MM.1S (cell line): ENCODE measurements around the gene SHISA9.

ENCODE experiments used
- DNase-seq: peaks from one replicate; pipeline ENCODE4 v3.0.0-alpha.2; 2015
- H2AFZ ChIP-seq: fragments of 300-600 bp; sonication (generic); 2 replicates; pipeline ENCODE4 v1.6.0; 2016; ENCODE audit warnings: antibody characterized with exemption, low read length
- H3F3A ChIP-seq: fragments of 300-600 bp; sonication (generic); 2 replicates; pipeline ENCODE4 v1.6.1; 2016; ENCODE audit warnings: mild to moderate bottlenecking, antibody characterized with exemption, low read length, moderate library complexity, mixed read lengths; ENCODE audit not compliant: insufficient read depth
- H3K27ac ChIP-seq: fragments of 300-600 bp; sonication (generic); 2 replicates; pipeline ENCODE4 v1.5.1; 2016; ENCODE audit warnings: mild to moderate bottlenecking, low read length
- H3K27me3 ChIP-seq: fragments of 300-600 bp; sonication (generic); replicated peaks from 2 replicates; pipeline ENCODE4 v1.6.0; 2016; ENCODE audit warnings: low read length; ENCODE audit not compliant: insufficient read depth
- H3K36me3 ChIP-seq: fragments of 300-600 bp; sonication (generic); replicated peaks from 2 replicates; pipeline ENCODE4 v1.6.1; 2016; ENCODE audit warnings: mild to moderate bottlenecking, low read length, mixed read lengths; ENCODE audit not compliant: insufficient read depth
- H3K4me1 ChIP-seq: fragments of 300-600 bp; sonication (generic); 2 replicates; pipeline ENCODE4 v1.6.1; 2016; ENCODE audit warnings: low read length, mixed read lengths
- H3K4me2 ChIP-seq: fragments of 300-600 bp; sonication (generic); 2 replicates; pipeline ENCODE4 v1.6.0; 2016; ENCODE audit warnings: low read depth, low read length
- H3K4me3 ChIP-seq: fragments of 300-600 bp; sonication (generic); 2 replicates; pipeline ENCODE4 v1.5.1; 2016; ENCODE audit warnings: low read length, mixed read lengths
- H3K79me2 ChIP-seq: fragments of 300-600 bp; sonication (generic); 2 replicates; pipeline ENCODE4 v1.6.1; 2016; ENCODE audit warnings: mixed run types, low read length, mixed read lengths
- H3K9ac ChIP-seq: fragments of 300-600 bp; sonication (generic); 2 replicates; pipeline ENCODE4 v1.6.1; 2016; ENCODE audit warnings: low read length, mixed read lengths
- H3K9me2 ChIP-seq: fragments of 300-600 bp; sonication (generic); replicated peaks from 2 replicates; pipeline ENCODE4 v1.6.1; 2016; ENCODE audit warnings: mild to moderate bottlenecking, low read length, mixed read lengths; ENCODE audit not compliant: insufficient read depth
- H3K9me3 ChIP-seq: fragments of 300-600 bp; sonication (generic); replicated peaks from 2 replicates; pipeline ENCODE4 v1.6.1; 2016; ENCODE audit warnings: mild to moderate bottlenecking, low read length, mixed read lengths; ENCODE audit not compliant: insufficient read depth
- H4K20me1 ChIP-seq: fragments of 300-600 bp; sonication (generic); 2 replicates; pipeline ENCODE4 v1.6.1; 2016; ENCODE audit warnings: mild to moderate bottlenecking, low read length, moderate library complexity, mixed read lengths; ENCODE audit not compliant: insufficient read depth
- EZH2 ChIP-seq: fragments of 300-600 bp; sonication (generic); optimal IDR thresholded peaks from 2 replicates; pipeline ENCODE3; 2017; ENCODE audit warnings: low read depth, mild to moderate bottlenecking, antibody characterized with exemption, low read length, mixed read lengths
- EZH2phosphoT487 ChIP-seq: fragments of 300-600 bp; sonication (generic); IDR thresholded peaks from 2 replicates; pipeline ENCODE4 v1.6.1; 2018; ENCODE audit warnings: antibody characterized with exemption, low read length
- TF ChIP-seq, protein P1 (sequence below): fragments of 300-600 bp; sonication (generic); IDR thresholded peaks from 2 replicates; pipeline ENCODE4 v1.5.1; 2016; ENCODE audit warnings: antibody characterized with exemption, low read length, mixed read lengths

The SHISA9 gene

GRCh38 chr16:12951392-12951791 lies 50.0 kb downstream of the SHISA9 start:
- H3K27ac ChIP-seq, result no peak overlapping the region
- no peak overlapping the region for H3K9ac ChIP-seq
- H3K4me3 ChIP-seq, result no peak overlapping the region

DNA sequence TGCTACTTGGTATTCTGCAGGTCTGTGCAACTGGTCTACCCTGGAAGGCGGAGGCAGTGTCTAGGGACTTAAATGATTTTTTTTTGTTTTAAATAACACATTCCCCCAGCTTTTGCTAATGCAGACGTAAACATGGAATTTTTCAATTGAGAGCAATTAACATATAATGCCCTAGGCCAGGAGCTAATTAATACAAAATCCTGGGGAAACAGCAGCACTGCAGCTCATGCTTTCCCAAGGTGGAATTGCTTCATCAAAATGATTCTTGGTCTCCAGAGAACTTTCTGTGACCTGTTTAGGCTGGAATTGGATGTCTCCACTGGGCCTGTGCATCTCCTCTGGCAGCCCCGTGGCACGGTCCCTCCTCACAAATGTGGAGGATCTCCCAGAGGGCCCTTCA lies 50.6 kb downstream of the SHISA9 start:
- no peak for DNase-seq
- Histone ChIP-seq H3K4me3 (no peak overlapping the region), H2AFZ (no peak overlapping the region), H3K4me1 (no peaks in the 10 kb centered on the region), H3K36me3 (no peaks in the 10 kb centered on the region), H3K27ac (no peak overlapping the region), H3K79me2 (no peaks in the 10 kb centered on the region), H3F3A (no peaks in the 10 kb centered on the region), H3K9me3 (no peaks in the 10 kb centered on the region), H3K9me2 (no peaks in the 10 kb centered on the region), H3K9ac (no peak overlapping the region), H3K27me3 (no peaks in the 10 kb centered on the region), H3K4me2 (no peak overlapping the region), H4K20me1 (no peaks in the 10 kb centered on the region)
- no peak for TF ChIP-seq EZH2phosphoT487
- TF ChIP-seq, protein P1, sequence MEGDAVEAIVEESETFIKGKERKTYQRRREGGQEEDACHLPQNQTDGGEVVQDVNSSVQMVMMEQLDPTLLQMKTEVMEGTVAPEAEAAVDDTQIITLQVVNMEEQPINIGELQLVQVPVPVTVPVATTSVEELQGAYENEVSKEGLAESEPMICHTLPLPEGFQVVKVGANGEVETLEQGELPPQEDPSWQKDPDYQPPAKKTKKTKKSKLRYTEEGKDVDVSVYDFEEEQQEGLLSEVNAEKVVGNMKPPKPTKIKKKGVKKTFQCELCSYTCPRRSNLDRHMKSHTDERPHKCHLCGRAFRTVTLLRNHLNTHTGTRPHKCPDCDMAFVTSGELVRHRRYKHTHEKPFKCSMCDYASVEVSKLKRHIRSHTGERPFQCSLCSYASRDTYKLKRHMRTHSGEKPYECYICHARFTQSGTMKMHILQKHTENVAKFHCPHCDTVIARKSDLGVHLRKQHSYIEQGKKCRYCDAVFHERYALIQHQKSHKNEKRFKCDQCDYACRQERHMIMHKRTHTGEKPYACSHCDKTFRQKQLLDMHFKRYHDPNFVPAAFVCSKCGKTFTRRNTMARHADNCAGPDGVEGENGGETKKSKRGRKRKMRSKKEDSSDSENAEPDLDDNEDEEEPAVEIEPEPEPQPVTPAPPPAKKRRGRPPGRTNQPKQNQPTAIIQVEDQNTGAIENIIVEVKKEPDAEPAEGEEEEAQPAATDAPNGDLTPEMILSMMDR, result no peak

More at GRCh38 chr16:12951392-12951791, 50.0 kb downstream of the SHISA9 start:
- Histone ChIP-seq H3K9me3 (no peaks in the 10 kb centered on the region), H2AFZ (no peak overlapping the region), H3K36me3 (no peaks in the 10 kb centered on the region), H3F3A (no peaks in the 10 kb centered on the region), H3K27me3 (no peaks in the 10 kb centered on the region), H3K9me2 (no peaks in the 10 kb centered on the region), H3K79me2 (no peaks in the 10 kb centered on the region), H4K20me1 (no peaks in the 10 kb centered on the region), H3K4me1 (no peaks in the 10 kb centered on the region), H3K4me2 (no peak overlapping the region)
- TF ChIP-seq EZH2 (no peak), EZH2phosphoT487 (no peak)
- TF ChIP-seq, protein P1, result no peak
- DNase-seq, result no peak

DNA sequence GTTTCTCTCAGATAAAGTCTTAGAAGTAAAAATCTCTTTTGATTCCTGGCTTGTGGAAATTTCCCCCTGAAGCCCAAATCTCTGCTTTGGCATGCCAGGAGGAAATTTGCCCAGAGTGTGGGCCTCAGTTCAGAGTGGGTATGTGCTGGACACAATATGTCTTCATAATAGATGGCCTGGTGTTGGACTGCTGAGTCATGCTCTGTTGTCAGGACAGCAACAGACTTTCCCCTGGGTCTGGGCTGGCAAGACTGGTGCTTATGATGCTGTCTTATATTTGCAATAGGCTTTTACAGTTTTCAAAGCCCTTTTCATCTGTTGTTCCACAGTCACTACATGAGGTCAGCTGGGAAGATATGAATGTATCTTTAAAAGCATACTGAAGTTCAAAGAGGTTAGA lies 57.0 kb downstream of the SHISA9 start:
- no peaks in the 10 kb centered on the region for H3K36me3 ChIP-seq
- H3K4me1 ChIP-seq, result no peaks in the 10 kb centered on the region
- no peak overlapping the region for H2AFZ ChIP-seq
- no peak overlapping the region for H3K4me2 ChIP-seq
- no peaks in the 10 kb centered on the region for H3K27me3 ChIP-seq
- H3K9me3 ChIP-seq, result no peaks in the 10 kb centered on the region
- no peaks in the 10 kb centered on the region for H3K79me2 ChIP-seq
- H4K20me1 ChIP-seq, result no peaks in the 10 kb centered on the region
- no peak for DNase-seq
- no peaks in the 10 kb centered on the region for H3K9me2 ChIP-seq
- no peak overlapping the region for H3K27ac ChIP-seq
- TF ChIP-seq, protein P1, result no peak
- no peak overlapping the region for H3K4me3 ChIP-seq
- no peaks in the 10 kb centered on the region for H3F3A ChIP-seq
- H3K9ac ChIP-seq, result no peak overlapping the region

GRCh38 chr16:12959072-12959471 lies 57.7 kb downstream of the SHISA9 start:
- H4K20me1 ChIP-seq, result no peaks in the 10 kb centered on the region
- H3K27ac ChIP-seq, result no peak overlapping the region
- H3K4me2 ChIP-seq, result no peak overlapping the region
- no peaks in the 10 kb centered on the region for H3K36me3 ChIP-seq
- H3K4me1 ChIP-seq, result no peaks in the 10 kb centered on the region
- TF ChIP-seq EZH2phosphoT487 (no peak), EZH2 (no peak)
- TF ChIP-seq, protein P1, result no peak
- H2AFZ ChIP-seq, result no peak overlapping the region
- H3K79me2 ChIP-seq, result no peaks in the 10 kb centered on the region
- H3F3A ChIP-seq, result no peaks in the 10 kb centered on the region
- no peaks in the 10 kb centered on the region for H3K27me3 ChIP-seq
- DNase-seq, result no peak
- H3K9me2 ChIP-seq, result no peaks in the 10 kb centered on the region
- H3K9ac ChIP-seq, result no peak overlapping the region
- no peak overlapping the region for H3K4me3 ChIP-seq
- H3K9me3 ChIP-seq, result no peaks in the 10 kb centered on the region
